ENCODE results near the gene SLC9A3.

SLC9A3 gene

GRCh38 chr5:452978-453710, 71.1 kb downstream of the SLC9A3 start:
- DNase-seq (ENCODE audit: low read depth, low spot score), result no peak
- H3K4me3 ChIP-seq (ENCODE audit: low read depth, low read length), result no peak overlapping the region
- POLR2A ChIA-PET, result no interaction called here
- CTCF ChIA-PET, result no interaction called here
- TF ChIP-seq CTCF (IDR thresholded peaks at IDR 0.05; ENCODE audit: insufficient read depth, low read length, missing control alignments), result no peak

GRCh38 chr5:451587-452458, 72.4 kb downstream of the SLC9A3 start:
- TF ChIP-seq CTCF (IDR thresholded peaks at IDR 0.05; ENCODE audit: insufficient read depth, low read length, missing control alignments), result no peak
- ChIA-PET POLR2A (no interaction called here), CTCF (interaction anchor here (1.3 to 1.4 kb wide), 4 partner anchors 20 to 135 kb away, joined by 4 to 6 read pairs (median 4); partner anchors contain the start of gene AHRR)
- DNase-seq (ENCODE audit: low read depth, low spot score), result no peak
- no peak overlapping the region for H3K4me3 ChIP-seq (ENCODE audit: low read depth, low read length)

- no peak for TF ChIP-seq CTCF (IDR thresholded peaks at IDR 0.05; ENCODE audit: insufficient read depth, low read length, missing control alignments)
- ChIA-PET CTCF (interaction anchor here (1.1 to 5.3 kb wide), 4 partner anchors 8 to 133 kb away, joined by 3 to 45 read pairs (median 4); no protein-coding TSS in a partner anchor), POLR2A (no interaction called here)
- H3K4me3 ChIP-seq (ENCODE audit: low read depth, low read length), result no peak overlapping the region
- no peak for DNase-seq (ENCODE audit: low read depth, low spot score)
Observed at GRCh38 chr5:449151-449550, 75.1 kb downstream of the SLC9A3 start.

GRCh38 chr5:448766-449090, 75.5 kb downstream of the SLC9A3 start:
- no peak overlapping the region for H3K4me3 ChIP-seq (ENCODE audit: low read depth, low read length)
- ChIA-PET POLR2A (no interaction called here), CTCF (interaction anchor here (0.7 to 5.3 kb wide), 6 partner anchors 9 to 719 kb away, joined by 3 to 45 read pairs (median 4); no protein-coding TSS in a partner anchor)
- TF ChIP-seq CTCF (IDR thresholded peaks at IDR 0.05; ENCODE audit: insufficient read depth, low read length, missing control alignments), result no peak
- no peak for DNase-seq (ENCODE audit: low read depth, low spot score)

GRCh38 chr5:448061-448765, 76.0 kb downstream of the SLC9A3 start:
- POLR2A ChIA-PET, result no interaction called here
- no peak for DNase-seq (ENCODE audit: low read depth, low spot score)
- H3K4me3 ChIP-seq (ENCODE audit: low read depth, low read length), result no peak overlapping the region
- CTCF ChIA-PET, result interaction anchor here (0.7 to 5.3 kb wide), 9 partner anchors 8 to 719 kb away, joined by 3 to 45 read pairs (median 5); no protein-coding TSS in a partner anchor
- TF ChIP-seq CTCF (IDR thresholded peaks at IDR 0.05; ENCODE audit: insufficient read depth, low read length, missing control alignments), result no peak
